T-helper 1 cell treated with Interleukin-12 subunit alpha and Interleukin-12 subunit beta and Interleukin-4 antibody, amounts not matched to agents 30 ng/mL and 1 ng/mL, for 36 hours (primary cell): ENCODE data around the gene RBSN. TPM values are rescaled to one million over a fixed set of nuclear protein-coding genes. Genes with fewer than 3 reads are reported as not detected.

Experiments
- intact Hi-C: fragments of 100-400 bp; cut with micrococcal nuclease; formaldehyde crosslinking; loops from one replicate; pipeline ENCODE4 v1.15.1; 2024
- total RNA-seq: library from RNA; stranded (reverse); gene quantifications from 2 replicates; pipeline ENCODE4 v1.2.3, GENCODE V29; 2022

Gene RBSN
- total RNA-seq, 1 donor from 2014 or later: 18.1 TPM

DNA sequence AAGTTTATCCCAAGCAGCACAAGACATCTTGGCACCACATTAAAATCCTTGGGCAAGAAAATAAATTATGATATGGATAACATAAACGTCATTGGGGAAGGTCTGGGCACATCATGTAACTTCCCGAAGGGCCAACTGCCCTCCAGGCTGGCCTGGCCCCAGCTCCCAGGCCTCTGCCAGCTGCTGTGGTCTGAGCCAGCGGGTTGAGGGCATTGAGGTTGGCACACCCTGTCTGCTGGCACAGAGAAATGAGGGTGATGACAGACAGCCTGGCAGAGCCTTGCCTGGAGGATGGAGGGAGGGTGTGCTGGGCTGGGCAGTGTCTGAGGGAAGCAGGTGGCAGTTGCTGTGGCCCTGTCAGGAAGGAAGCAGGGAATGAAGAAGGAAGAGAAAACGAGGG is 3.3 kb upstream of the RBSN start:
- intact Hi-C loops: no loop called here

- intact Hi-C loops: loop anchor here (1.0 to 5.0 kb wide), 16 partner anchors 9 to 1411 kb away; partner anchors contain the start of genes BTD, CAPN7, CCDC174 and DPH3
Observed at GRCh38 chr3:15099364-15100098, 583 bp upstream of the RBSN start.

- intact Hi-C loops: loop anchor here (1.0 to 5.0 kb wide), 10 partner anchors 43 to 1413 kb away; partner anchors contain the start of genes DPH3, LSM3, OXNAD1 and XPC
Observed at GRCh38 chr3:15097891-15098290, 1.1 kb downstream of the RBSN start.

DNA sequence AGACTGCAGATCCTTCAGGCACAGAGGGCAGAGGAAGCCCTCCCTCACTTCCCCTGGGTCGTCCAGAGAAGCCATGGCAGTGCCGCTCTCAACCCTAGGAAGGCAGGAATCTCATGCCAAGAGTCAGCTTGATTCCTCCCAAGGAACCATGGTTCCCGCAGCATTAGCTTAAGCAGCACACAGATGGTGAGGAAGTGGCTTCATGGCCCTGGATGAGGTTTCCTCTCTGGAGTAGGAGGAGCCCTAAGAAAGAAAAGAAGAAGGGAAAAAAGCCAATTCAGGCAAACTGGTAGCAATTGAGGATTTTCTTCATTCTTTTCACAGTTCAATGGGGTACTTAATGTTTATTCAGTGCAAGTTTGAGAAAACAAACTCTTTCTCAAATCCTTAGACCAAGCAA is 2.9 kb downstream of the RBSN start:
- intact Hi-C loops: loop anchor here (5.0 kb wide), 2 partner anchors 216 to 1211 kb away; no protein-coding TSS in a partner anchor

DNA sequence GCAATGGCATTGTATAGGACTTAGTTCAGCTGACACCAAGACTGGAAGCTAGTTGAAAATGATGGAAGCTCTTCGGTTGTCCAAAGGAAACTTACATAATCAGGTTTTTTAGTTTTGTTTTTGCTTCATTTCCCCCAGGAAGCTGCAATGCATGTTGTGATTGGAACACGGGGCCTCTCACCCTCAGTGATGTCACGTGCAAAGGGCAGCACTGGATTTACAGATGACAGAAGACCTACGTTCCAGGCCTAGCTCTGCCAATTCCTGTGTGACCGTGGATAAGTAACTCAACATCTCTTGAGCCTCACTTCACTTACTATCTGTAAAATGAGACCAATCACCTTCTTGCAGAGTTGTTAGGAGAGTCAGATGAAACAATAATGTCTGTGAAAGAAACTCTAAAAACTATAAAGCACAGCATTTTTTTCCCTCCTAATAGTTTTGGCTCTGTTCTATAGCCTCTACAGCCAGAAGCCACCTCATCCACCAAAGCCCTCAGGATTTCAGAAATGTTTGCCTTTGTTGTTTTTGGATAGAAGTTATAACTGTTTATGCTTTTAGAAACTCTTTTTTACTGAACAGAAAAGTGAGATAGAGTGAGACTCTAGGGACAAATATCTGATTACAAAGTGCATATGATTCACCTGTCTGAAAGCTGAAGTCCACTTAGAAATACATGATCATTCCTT is 4.6 kb downstream of the RBSN start:
- intact Hi-C loops: no loop called here

DNA sequence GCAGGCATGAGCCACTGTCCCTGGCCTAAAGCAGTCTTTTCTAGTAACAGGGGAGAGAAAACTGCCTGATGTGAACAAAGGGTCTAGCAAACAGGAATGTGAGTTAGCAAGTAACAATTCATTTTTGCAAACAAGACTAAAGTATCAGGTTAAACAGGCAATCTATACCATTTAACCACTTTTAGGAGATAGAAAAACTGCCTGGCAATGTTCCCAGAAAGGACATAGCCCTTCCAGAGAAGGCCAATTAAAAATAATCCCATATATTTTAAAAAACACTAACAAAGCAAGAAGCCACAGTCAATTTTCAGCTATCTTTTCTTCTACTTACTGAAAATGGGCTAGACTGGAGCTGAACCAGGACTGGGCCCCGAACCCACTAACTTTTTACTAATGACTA is 6.3 kb downstream of the RBSN start:
- intact Hi-C loops: no loop called here

DNA sequence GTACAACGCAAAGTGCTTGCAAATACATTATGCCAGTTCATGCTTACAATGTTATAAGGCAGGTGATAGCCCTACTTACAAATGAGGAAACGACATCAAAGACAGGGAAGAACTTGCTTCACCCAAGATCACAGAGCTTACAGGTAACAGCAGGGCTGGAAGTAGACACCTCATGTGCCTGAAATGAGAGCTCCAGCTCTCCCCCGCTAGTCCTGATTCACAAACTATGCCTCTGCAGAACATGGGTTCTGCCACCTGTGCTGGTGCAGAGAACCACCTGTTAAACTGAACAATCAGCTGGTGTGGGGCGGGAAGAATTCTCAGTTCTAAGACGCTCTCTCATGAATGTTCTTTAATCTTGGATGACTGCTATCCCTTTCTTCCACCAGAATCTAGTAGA is 7.4 kb downstream of the RBSN start:
- intact Hi-C loops: no loop called here

DNA sequence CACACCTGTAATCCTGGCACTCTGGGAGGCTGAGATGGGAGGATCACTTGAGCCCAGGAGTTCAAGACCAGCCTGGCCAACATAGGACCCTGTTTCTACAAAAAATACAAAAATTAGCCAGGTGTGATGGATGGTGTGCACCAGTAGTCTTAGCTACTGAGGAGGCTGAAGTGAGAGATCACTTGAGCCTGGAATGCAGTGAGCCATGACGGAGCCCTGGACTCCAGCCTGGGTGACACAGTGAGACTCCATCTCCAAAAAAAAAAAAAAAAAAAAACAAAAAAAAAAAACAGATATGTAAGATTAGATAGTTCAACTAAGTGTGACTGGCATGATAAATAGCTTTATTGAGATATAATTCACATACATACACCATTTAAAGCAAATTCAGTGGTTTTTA is 9.7 kb downstream of the RBSN start:
- intact Hi-C loops: no loop called here

DNA sequence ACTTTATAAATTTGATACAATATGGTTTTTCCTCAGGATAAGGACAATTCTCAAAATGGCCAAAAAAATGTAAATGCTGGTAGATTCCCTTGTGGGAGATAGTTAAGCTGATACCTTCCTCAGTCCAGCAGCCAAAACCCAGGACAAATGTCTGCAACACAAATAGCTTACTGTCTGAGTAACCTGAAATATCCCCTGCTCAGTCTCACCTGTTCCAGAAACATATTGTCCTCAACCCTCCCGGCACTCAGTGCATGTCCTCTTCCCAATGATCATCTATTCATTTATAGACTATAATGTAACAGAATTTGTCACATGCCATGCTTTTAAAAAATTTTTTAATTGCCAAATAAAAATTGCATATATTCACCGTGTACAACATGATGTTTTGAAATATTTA is 12.2 kb downstream of the RBSN start:
- intact Hi-C loops: no loop called here

DNA sequence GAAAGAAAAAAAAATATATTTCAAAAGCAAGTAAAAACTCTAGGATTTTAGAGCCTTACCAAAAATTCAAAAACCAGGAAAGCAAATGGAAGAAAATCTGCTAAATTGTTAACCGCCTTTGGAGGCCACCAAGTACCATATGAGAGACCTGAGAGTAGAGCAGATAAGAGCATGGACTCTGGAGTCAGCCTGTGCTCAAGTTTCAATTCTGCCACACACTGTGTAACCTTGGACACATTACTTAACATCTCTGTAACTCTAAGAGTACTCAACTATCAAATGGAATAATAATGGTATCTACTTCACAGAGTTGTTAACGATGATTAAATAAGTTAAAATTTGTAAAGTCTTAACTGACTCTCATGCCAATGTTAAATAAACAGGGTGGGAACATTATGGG is 12.7 kb downstream of the RBSN start:
- intact Hi-C loops: no loop called here

DNA sequence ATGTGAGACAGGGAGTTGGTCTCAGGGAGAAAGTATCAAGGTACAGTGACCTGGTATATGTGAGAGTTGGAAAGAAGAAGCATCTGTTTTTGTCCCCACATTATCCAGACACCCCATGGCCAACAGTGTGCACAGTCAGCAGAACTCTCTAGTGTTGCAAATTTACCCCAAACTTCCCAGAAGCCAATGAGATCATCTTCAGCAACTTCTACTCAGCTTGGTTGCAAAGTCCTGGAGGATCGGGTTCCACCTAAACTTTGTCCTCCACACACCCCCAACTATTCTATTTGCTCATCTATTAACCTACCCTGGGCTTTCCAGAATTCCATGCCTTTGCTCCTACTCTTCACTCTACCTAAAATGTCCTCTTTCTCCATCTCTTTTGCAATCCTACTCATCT is 15.7 kb downstream of the RBSN start:
- intact Hi-C loops: no loop called here

- intact Hi-C loops: no loop called here
Observed at GRCh38 chr3:15081960-15082664, 16.8 kb downstream of the RBSN start.

GRCh38 chr3:15079091-15079490 is 19.9 kb downstream of the RBSN start:
- intact Hi-C loops: no loop called here

DNA sequence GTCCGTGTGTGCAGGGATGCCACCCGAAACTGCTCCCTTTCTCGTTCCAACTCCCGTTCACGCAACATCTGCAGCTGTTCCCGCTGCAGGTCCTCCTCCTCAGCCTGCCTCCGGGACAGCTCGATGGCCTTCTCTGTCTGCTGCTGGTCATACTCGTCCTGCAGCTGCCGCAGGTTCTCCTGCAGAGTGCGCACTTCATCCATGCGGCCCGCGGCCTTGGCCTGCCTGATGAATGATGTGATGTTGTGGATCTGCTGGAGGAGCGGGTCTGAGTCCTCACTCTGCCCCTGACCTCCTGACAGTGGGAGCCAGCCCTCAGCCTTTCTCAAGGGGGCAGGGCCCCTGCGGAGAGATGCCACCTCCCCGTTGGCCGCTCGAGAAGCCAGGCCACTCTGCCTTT is 24.4 kb downstream of the RBSN start:
- intact Hi-C loops: no loop called here

DNA sequence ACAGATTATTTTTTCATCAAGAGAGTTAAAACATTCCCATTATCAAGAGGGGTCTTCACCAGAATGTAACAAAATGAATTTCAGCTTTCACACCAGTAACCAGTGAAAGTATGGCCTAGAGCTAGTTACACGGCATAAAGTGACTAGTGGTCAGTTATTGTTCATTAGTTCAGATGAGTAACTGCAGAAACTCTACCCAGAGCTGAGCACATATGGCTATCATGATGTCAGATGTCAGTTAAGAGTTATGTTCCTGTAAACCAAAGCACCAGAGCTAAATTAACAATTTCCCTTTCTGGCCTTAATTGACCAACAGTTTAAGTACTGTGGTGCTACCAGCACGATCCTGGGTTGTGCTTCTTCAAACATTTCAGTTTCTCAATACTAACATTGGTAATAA is 27.2 kb downstream of the RBSN start:
- intact Hi-C loops: no loop called here

GRCh38 chr3:15069441-15069840 is 29.5 kb downstream of the RBSN start:
- intact Hi-C loops: loop anchor here (10.0 kb wide), 1 partner anchor 635 kb away; no protein-coding TSS in a partner anchor

DNA sequence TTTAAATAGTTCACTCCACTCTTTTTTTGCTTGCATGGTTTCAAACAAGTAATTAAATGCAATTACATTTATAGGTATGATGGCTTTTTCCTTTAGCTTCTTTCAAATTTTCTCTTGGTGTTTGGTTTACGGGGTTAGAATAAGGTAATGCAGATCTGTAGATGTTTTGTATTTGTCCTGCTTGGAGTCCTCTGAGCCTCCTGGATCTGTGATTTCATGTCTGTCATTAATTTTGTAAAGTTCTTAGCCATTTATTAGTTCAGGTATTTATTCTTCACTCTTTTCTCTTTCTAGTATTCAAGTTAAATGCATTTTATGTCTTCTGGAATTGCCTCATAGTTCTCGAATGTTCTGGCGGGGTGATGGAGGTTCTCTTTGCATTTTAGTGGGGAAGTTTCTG is 32.5 kb downstream of the RBSN start:
- intact Hi-C loops: loop anchor here (10.0 kb wide), 1 partner anchor 632 kb away; no protein-coding TSS in a partner anchor

DNA sequence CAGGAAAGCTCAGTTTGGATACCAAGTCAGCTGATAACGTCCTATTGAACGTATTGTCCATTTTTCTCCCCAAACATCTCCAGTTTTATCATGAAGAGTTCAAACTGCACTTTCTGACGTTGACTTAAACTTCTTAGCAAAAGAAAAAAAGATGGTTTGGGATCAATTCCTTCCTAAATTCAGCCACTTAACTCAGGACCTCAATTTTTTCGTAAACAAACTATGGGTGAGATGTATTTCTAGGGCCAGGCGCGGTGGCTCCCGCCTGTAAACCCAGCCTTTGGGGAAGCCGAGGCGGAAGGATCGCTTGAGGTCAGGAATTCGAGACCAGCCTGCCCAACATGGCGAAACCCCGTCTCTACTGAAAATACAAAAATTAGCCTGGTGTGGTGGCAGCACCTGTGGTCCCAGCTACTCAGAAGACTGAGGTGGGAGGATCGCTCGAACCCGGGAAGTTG is 33.4 kb downstream of the RBSN start:
- intact Hi-C loops: loop anchor here (1.0 to 10.0 kb wide), 11 partner anchors 10 to 941 kb away; partner anchors contain the start of genes BTD, CAPN7, CCDC174 and CHCHD4

GRCh38 chr3:15064835-15065549 is 34.0 kb downstream of the RBSN start, which contains the start of gene MRPS25:
TSS of gene MRPS25 (minus strand) at chr3:15065315. CDS start at chr3:15065194, 121 bp downstream.
- intact Hi-C loops: loop anchor here (1.0 to 10.0 kb wide), 11 partner anchors 10 to 941 kb away; partner anchors contain the start of genes BTD, CAPN7, CCDC174 and CHCHD4

GRCh38 chr3:15064299-15064834 is 34.6 kb downstream of the RBSN start:
- intact Hi-C loops: loop anchor here (10.0 kb wide), 1 partner anchor 630 kb away; no protein-coding TSS in a partner anchor
